GM12892 (cell line): Measurements from ENCODE around the gene DDX25.

ENCODE experiments used
- POLR2A ChIP-seq: IDR thresholded peaks from 2 replicates; pipeline ENCODE4 v1.6.1; 2011; ENCODE audit warnings: low read depth, low read length, control low read depth
- POLR2AphosphoS5 ChIP-seq: IDR thresholded peaks from 2 replicates; pipeline ENCODE4 v1.6.1; 2011; ENCODE audit warnings: low read depth, low read length, control low read depth
- TAF1 ChIP-seq: IDR thresholded peaks from 2 replicates; pipeline ENCODE4 v1.6.1; 2011; ENCODE audit warnings: low read depth, mild to moderate bottlenecking, control low read depth, low read length, borderline replicate concordance

DNA sequence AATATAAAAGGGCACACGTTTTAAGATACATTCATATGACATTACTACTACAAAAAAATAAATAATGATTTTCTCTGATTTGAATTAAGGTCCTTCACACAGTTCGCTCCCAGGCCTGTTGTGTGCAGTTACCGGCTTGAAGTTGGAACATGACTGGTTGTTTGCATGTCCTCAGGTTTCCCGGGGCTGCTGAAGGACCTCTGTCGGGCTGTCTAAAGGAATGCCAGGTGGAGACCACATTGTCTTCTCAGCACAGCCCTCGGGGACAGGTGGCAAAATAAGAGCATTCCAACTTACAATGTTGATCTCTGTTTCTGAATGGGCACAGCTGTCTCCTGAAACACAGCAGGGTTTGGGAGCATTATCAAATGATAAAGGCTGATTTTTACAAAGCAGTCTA, 56.5 kb downstream of the DDX25 start:
- TF ChIP-seq POLR2A (no peak), TAF1 (no peak), POLR2AphosphoS5 (no peak)
